Neural cell (in vitro differentiated cells): Measurements from ENCODE around the gene ERC2.

ENCODE experiments used
- CTCF ChIP-seq: fragments of 450-650 bp; IDR thresholded peaks from 2 replicates; pipeline ENCODE4 v1.5.1; 2014; ENCODE audit warnings: antibody characterized with exemption, mild to moderate bottlenecking, moderate library complexity; ENCODE audit not compliant: poor library complexity, severe bottlenecking
- MXI1 ChIP-seq: fragments of 450-650 bp; conservative IDR thresholded peaks from 2 replicates; pipeline ENCODE4 v1.6.1; 2014; ENCODE audit warnings: antibody characterized with exemption, mild to moderate bottlenecking; ENCODE audit not compliant: poor library complexity, severe bottlenecking
- TAF1 ChIP-seq: IDR thresholded peaks from 2 replicates; pipeline ENCODE4 v1.6.1; 2012; ENCODE audit warnings: low read depth

- TF ChIP-seq CTCF, result no peak
- TF ChIP-seq TAF1, result no peak
- TF ChIP-seq MXI1, result no peak
Observed at GRCh38 chr3:55879901-55880331, 588.4 kb downstream of the ERC2 start.
